Measurements from ENCODE around the gene PSMC3IP.
"Not testable (repeated sequence)": the region's sequence is repeated elsewhere in the genome, so short reads cannot be mapped to it uniquely, and the experiment has no call there.

PSMC3IP gene

GRCh38 chr17:42577532-42578281, at the start of gene PSMC3IP:
TSS of gene PSMC3IP (minus strand) at chr17:42577729. CDS start at chr17:42577686, 43 bp downstream.
- TF ChIP-seq CTCF (conservative IDR thresholded peaks at IDR 0.05; ENCODE audit: low read length), result peak; percentile 46
- peak; percentile 93 for DNase-seq (ENCODE audit: low read depth)
- H3K4me3 ChIP-seq (ENCODE audit: low read length), result peak within 1 kb of the TSS; percentile 89

- no peak overlapping the region for H3K4me3 ChIP-seq (ENCODE audit: low read length)
- DNase-seq (ENCODE audit: low read depth), result no peak
- TF ChIP-seq CTCF (conservative IDR thresholded peaks at IDR 0.05; ENCODE audit: low read length), result no peak
Observed at GRCh38 chr17:42623732-42624596, 46.4 kb upstream of the PSMC3IP start.

- no peak for DNase-seq (ENCODE audit: low read depth)
- no peak for TF ChIP-seq CTCF (conservative IDR thresholded peaks at IDR 0.05; ENCODE audit: low read length)
- H3K4me3 ChIP-seq (ENCODE audit: low read length), result no peak overlapping the region
Observed at GRCh38 chr17:42623271-42623670, 45.7 kb upstream of the PSMC3IP start.

GRCh38 chr17:42621987-42622386, 44.5 kb upstream of the PSMC3IP start:
- not testable (repeated sequence) for DNase-seq (ENCODE audit: low read depth); H3K4me3 ChIP-seq (ENCODE audit: low read length)

GRCh38 chr17:42618442-42619150, 41.1 kb upstream of the PSMC3IP start:
- H3K4me3 ChIP-seq (ENCODE audit: low read length), result no peak overlapping the region

GRCh38 chr17:42617956-42618431, 40.5 kb upstream of the PSMC3IP start:
- no peak overlapping the region for H3K4me3 ChIP-seq (ENCODE audit: low read length)
- DNase-seq (ENCODE audit: low read depth), result no peak
- TF ChIP-seq CTCF (conservative IDR thresholded peaks at IDR 0.05; ENCODE audit: low read length), result no peak

More at GRCh38 chr17:42618442-42619150, 41.1 kb upstream of the PSMC3IP start:
- no peak for DNase-seq (ENCODE audit: low read depth)
- TF ChIP-seq CTCF (conservative IDR thresholded peaks at IDR 0.05; ENCODE audit: low read length), result no peak

- no peak for DNase-seq (ENCODE audit: low read depth)
- TF ChIP-seq CTCF (conservative IDR thresholded peaks at IDR 0.05; ENCODE audit: low read length), result no peak
- H3K4me3 ChIP-seq (ENCODE audit: low read length), result no peak overlapping the region
Observed at GRCh38 chr17:42613699-42614295, 36.3 kb upstream of the PSMC3IP start.

All from AG10803 (cell line).